Nephron (organoid): ENCODE data around the gene ACACA.
A peak's percentile ranks its signal among the peaks of the same experiment; 100 is the strongest.

Experiments used
- H3K27ac Mint-ChIP-seq, 3 experiments: 2 replicates each; pipeline ENCODE4 v1.8.0; 2020; ENCODE audit warnings: mixed read lengths in 3 of 3, mild to moderate bottlenecking in 2 of 3, moderate library complexity in 1 of 3
- H3K27me3 Mint-ChIP-seq: 2 replicates; pipeline ENCODE4 v1.8.0; 2021; ENCODE audit warnings: low read depth, mild to moderate bottlenecking, moderate library complexity, mixed read lengths
- H3K36me3 Mint-ChIP-seq: 2 replicates; pipeline ENCODE4 v1.8.0; 2020; ENCODE audit warnings: low read depth, mixed read lengths
- H3K4me1 Mint-ChIP-seq: 2 replicates; pipeline ENCODE4 v1.8.0; 2020; ENCODE audit warnings: mixed read lengths
- H3K4me3 Mint-ChIP-seq, 3 experiments: 2 replicates each; pipeline ENCODE4 v1.8.0; 2020; ENCODE audit warnings: mild to moderate bottlenecking in 3 of 3, mixed read lengths in 3 of 3, moderate library complexity in 2 of 3
- H3K9me3 Mint-ChIP-seq: 2 replicates; pipeline ENCODE4 v1.8.0; 2020; ENCODE audit warnings: mixed read lengths
- TF ChIP-seq, protein P1 (sequence below), 3 experiments: fragments of 200-600 bp; sonication (generic); IDR thresholded peaks; one replicate each; pipeline ENCODE4 v1.5.0; 2021; ENCODE audit warnings: antibody characterized with exemption in 3 of 3; ENCODE audit not compliant: unreplicated experiment in 3 of 3

Gene ACACA

GRCh38 chr17:37194208-37194607, 212.4 kb downstream of the ACACA start:
- Mint-ChIP-seq H3K4me3 (no peak overlapping the region), H3K27me3 (no peaks in the 10 kb centered on the region), H3K4me1 (no peaks in the 10 kb centered on the region), H3K36me3 (peaks cover 34% of the 10 kb centered on the region), H3K9me3 (no peaks in the 10 kb centered on the region), H3K27ac (no peak overlapping the region)
- TF ChIP-seq, protein P1, sequence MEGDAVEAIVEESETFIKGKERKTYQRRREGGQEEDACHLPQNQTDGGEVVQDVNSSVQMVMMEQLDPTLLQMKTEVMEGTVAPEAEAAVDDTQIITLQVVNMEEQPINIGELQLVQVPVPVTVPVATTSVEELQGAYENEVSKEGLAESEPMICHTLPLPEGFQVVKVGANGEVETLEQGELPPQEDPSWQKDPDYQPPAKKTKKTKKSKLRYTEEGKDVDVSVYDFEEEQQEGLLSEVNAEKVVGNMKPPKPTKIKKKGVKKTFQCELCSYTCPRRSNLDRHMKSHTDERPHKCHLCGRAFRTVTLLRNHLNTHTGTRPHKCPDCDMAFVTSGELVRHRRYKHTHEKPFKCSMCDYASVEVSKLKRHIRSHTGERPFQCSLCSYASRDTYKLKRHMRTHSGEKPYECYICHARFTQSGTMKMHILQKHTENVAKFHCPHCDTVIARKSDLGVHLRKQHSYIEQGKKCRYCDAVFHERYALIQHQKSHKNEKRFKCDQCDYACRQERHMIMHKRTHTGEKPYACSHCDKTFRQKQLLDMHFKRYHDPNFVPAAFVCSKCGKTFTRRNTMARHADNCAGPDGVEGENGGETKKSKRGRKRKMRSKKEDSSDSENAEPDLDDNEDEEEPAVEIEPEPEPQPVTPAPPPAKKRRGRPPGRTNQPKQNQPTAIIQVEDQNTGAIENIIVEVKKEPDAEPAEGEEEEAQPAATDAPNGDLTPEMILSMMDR (IDR thresholded peaks at IDR 0.05; ENCODE audit: unreplicated experiment in 3 of 3), result no peak

DNA sequence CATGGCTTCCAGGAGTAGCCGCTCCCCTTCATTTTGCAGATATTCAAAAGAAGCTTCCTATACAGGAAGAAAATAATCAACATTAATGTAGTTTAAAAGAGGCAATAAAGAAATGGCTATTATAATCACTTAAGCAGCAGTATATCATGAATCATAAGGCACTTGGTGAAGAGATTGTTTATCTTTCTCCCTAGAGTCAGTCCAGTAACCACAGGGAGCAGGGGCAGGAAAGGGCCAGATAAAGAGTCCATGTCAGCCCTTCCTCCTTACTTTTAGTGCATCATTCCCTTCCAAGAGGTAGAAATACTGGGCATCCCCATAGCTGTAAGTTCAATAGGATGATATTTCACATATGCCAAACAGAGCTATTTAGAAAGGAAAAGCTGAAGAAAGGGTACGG, 215.4 kb downstream of the ACACA start:
- TF ChIP-seq, protein P1 (IDR thresholded peaks at IDR 0.05; ENCODE audit: unreplicated experiment in 3 of 3), result no peak
- Mint-ChIP-seq H3K27me3 (no peaks in the 10 kb centered on the region), H3K4me1 (no peaks in the 10 kb centered on the region), H3K4me3 (no peak overlapping the region), H3K27ac (no peak overlapping the region), H3K9me3 (no peaks in the 10 kb centered on the region), H3K36me3 (peaks cover 44% of the 10 kb centered on the region)

- Mint-ChIP-seq H3K4me1 (no peaks in the 10 kb centered on the region), H3K9me3 (no peaks in the 10 kb centered on the region), H3K36me3 (peaks cover 48% of the 10 kb centered on the region), H3K4me3 (no peak overlapping the region), H3K27ac (no peak overlapping the region), H3K27me3 (no peaks in the 10 kb centered on the region)
- TF ChIP-seq, protein P1 (IDR thresholded peaks at IDR 0.05; ENCODE audit: unreplicated experiment in 3 of 3), result peak; percentile 10 to 19 (median 15)
Observed at GRCh38 chr17:37190493-37190892, 216.1 kb downstream of the ACACA start.

GRCh38 chr17:37188157-37188556, 218.5 kb downstream of the ACACA start:
- no peaks in the 10 kb centered on the region for H3K27me3 Mint-ChIP-seq
- no peak overlapping the region for H3K27ac Mint-ChIP-seq
- H3K36me3 Mint-ChIP-seq, result peaks cover 40% of the 10 kb centered on the region
- H3K4me1 Mint-ChIP-seq, result no peaks in the 10 kb centered on the region
- TF ChIP-seq, protein P1 (IDR thresholded peaks at IDR 0.05; ENCODE audit: unreplicated experiment in 3 of 3), result no peak
- no peak overlapping the region for H3K4me3 Mint-ChIP-seq
- no peaks in the 10 kb centered on the region for H3K9me3 Mint-ChIP-seq

DNA sequence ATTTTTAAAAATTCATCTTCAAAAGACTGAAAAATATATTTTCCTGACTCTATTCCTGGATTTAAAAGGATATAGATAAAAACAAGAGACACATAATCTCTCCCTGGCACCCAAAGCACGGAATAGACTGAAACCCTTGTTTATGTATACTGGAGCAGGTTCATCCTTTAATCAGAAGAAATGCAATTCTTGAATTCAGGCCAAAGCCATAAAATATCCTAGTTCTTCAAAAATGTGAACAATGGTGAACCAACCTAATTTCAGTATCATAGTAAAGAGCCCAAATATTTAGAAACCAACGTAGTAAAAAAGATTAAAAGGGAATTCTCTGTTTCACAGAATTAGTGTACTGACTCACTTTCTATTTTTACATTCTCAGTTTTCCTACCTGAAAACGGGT, 219.4 kb downstream of the ACACA start:
- no peaks in the 10 kb centered on the region for H3K9me3 Mint-ChIP-seq
- TF ChIP-seq, protein P1 (IDR thresholded peaks at IDR 0.05; ENCODE audit: unreplicated experiment in 3 of 3), result no peak
- no peak overlapping the region for H3K4me3 Mint-ChIP-seq
- no peaks in the 10 kb centered on the region for H3K27me3 Mint-ChIP-seq
- H3K36me3 Mint-ChIP-seq, result peaks cover 39% of the 10 kb centered on the region
- H3K4me1 Mint-ChIP-seq, result no peaks in the 10 kb centered on the region
- no peak overlapping the region for H3K27ac Mint-ChIP-seq

DNA sequence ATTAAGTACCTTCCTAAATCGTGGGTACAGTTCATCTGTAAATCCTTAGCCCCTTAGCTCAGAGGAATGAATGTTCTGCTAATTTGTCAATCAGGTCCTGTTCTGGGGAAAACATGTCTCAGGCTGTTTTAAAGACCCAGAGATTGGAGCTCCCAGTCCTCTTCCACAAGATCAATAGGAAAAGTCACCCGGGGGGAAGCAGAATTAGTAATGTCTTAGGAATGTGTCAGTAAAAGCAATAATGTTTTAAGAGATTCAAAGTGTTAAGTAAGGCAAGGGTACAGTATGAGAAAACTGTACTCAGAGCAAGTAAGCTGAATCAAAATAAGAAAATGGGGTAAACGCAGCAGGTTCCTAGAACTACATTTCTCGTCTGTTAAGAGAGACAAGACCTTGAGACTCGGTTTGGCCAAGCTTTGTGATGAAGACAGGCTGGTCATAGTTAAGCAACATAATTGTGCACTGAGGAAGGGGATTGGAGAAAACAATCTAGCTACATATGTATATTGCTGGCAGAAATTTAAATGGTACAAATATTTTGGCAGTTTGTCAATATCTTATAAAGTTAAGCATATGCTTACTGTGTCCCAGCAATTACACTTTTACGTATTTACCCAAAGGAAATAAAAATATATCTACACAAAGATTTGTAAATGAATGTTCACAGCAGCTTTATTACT, 223.7 kb downstream of the ACACA start:
- Mint-ChIP-seq H3K4me3 (no peak overlapping the region), H3K4me1 (no peaks in the 10 kb centered on the region)
- TF ChIP-seq, protein P1 (IDR thresholded peaks at IDR 0.05; ENCODE audit: unreplicated experiment in 3 of 3), result no peak

More for the DNA sequence above, 223.7 kb downstream of the ACACA start:
- Mint-ChIP-seq H3K36me3 (peaks cover 36% of the 10 kb centered on the region), H3K9me3 (no peaks in the 10 kb centered on the region), H3K27me3 (no peaks in the 10 kb centered on the region), H3K27ac (no peak overlapping the region)
